ENCODE measurements around the gene ZNF526.

DNA sequence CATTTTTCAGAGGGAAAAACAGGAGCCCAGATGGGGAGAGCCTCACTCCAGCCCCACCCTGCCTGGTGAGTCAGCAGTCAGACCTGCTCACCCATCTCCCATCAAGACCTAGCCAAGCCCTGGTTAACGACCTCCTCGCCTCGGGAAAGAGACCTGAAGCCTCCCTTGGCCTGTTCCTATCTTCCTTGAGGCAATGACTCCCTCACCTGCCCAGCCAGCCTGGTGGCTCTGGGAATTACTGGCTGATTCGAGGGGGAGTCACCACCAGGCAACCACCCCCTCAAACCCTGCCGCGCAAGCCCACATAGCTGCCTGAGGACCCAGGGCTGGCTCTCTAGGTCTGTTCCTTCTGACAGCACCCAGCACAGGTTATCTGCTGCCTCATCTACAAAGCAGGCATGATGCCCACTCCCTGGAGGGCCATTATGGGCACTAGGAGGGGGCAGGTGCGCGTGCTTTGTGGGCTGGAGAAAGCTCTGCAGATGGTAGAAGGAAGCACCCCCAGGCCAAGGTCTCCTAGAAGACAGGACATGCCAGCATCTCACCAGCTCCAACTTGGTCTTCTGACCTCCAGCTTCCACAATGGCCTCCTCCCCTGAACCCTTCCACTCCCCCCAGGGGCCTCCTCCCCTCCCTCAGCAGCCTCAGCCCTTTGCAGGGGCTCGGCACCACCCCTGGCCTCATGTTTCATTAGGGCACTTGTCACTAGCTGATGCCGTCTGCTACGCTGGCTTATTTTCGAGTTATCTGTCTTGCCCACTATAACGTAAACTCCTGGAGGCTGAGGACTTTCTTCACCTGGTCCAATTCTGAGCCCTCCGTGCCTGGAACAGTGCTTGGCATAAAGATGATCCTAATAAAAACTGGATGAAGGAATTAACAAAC is 13.0 kb upstream of the ZNF526 start:
- TF ChIP-seq POLR2A (IDR thresholded peaks at IDR 0.05), result no peak
- TF ChIP-seq, protein P1, sequence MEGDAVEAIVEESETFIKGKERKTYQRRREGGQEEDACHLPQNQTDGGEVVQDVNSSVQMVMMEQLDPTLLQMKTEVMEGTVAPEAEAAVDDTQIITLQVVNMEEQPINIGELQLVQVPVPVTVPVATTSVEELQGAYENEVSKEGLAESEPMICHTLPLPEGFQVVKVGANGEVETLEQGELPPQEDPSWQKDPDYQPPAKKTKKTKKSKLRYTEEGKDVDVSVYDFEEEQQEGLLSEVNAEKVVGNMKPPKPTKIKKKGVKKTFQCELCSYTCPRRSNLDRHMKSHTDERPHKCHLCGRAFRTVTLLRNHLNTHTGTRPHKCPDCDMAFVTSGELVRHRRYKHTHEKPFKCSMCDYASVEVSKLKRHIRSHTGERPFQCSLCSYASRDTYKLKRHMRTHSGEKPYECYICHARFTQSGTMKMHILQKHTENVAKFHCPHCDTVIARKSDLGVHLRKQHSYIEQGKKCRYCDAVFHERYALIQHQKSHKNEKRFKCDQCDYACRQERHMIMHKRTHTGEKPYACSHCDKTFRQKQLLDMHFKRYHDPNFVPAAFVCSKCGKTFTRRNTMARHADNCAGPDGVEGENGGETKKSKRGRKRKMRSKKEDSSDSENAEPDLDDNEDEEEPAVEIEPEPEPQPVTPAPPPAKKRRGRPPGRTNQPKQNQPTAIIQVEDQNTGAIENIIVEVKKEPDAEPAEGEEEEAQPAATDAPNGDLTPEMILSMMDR (IDR thresholded peaks at IDR 0.05), result no peak
- no peak for TF ChIP-seq EP300 (IDR thresholded peaks at IDR 0.05)
